Measurements from ENCODE around the gene GRIK3. TPM values are rescaled to one million over a fixed set of nuclear protein-coding genes. Genes with fewer than 3 reads are reported as not detected.

The GRIK3 gene
- total RNA-seq, 4 donors from 2014 or later, result under 0.01 to 0.16 TPM; not detected in 2

- no peak for TF ChIP-seq CTCF (IDR thresholded peaks at IDR 0.05; ENCODE audit: low read depth)
Measured at GRCh38 chr1:36889478-36890226, 144.7 kb downstream of the GRIK3 start.

- no peak for TF ChIP-seq CTCF (IDR thresholded peaks at IDR 0.05; ENCODE audit: low read depth)
Measured at GRCh38 chr1:36888811-36889477, 145.4 kb downstream of the GRIK3 start.

GRCh38 chr1:36885540-36886357, 148.6 kb downstream of the GRIK3 start:
- no peak for TF ChIP-seq CTCF (IDR thresholded peaks at IDR 0.05; ENCODE audit: low read depth)

GRCh38 chr1:36884801-36885200, 149.5 kb downstream of the GRIK3 start:
- no peak for TF ChIP-seq CTCF (IDR thresholded peaks at IDR 0.05; ENCODE audit: low read depth)

- no peak for TF ChIP-seq CTCF (IDR thresholded peaks at IDR 0.05; ENCODE audit: low read depth)
Measured at GRCh38 chr1:36884029-36884701, 150.2 kb downstream of the GRIK3 start.

- no peak for TF ChIP-seq CTCF (IDR thresholded peaks at IDR 0.05; ENCODE audit: low read depth)
Measured at GRCh38 chr1:36883315-36883949, 150.9 kb downstream of the GRIK3 start.

Measured in subcutaneous adipose tissue (tissue), 4 donors.